Measurements from ENCODE around the gene VAMP1.
"Not testable (repeated sequence)": the region's sequence is repeated elsewhere in the genome, so short reads cannot be mapped to it uniquely, and the experiment has no call there.

- not testable (repeated sequence) for TF ChIP-seq CTCF, POLR2A (IDR thresholded peaks at IDR 0.05)
Measured at GRCh38 chr12:6477601-6478377, 7.3 kb upstream of the VAMP1 start.

All from body of pancreas (tissue), 4 donors.